ENCODE data around the gene RNASE13.
A peak's percentile ranks its signal among the peaks of the same experiment; 100 is the strongest.
"Not testable (repeated sequence)": the region's sequence is repeated elsewhere in the genome, so short reads cannot be mapped to it uniquely, and the experiment has no call there.

Gene RNASE13

DNA sequence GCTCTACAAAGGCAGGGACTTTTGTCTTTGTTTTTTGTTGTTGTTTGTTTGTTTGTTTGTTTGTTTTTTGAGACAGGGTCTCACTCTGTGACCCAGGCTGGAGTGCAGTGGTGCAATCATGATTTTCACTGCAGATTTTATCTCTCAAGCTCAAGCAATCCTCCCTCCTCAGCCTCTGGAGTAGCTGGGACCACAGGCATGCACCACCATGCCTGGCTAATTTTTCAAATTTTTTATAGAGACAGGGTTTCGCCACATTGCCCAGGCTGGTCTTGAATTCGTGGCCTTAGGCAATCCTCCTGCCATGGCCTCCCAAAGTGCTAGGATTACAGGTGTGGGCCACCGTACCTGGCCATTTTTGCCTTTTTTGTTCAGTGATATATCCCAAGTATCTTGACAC, 6.3 kb upstream of the RNASE13 start:
- not testable (repeated sequence) for DNase-seq

DNA sequence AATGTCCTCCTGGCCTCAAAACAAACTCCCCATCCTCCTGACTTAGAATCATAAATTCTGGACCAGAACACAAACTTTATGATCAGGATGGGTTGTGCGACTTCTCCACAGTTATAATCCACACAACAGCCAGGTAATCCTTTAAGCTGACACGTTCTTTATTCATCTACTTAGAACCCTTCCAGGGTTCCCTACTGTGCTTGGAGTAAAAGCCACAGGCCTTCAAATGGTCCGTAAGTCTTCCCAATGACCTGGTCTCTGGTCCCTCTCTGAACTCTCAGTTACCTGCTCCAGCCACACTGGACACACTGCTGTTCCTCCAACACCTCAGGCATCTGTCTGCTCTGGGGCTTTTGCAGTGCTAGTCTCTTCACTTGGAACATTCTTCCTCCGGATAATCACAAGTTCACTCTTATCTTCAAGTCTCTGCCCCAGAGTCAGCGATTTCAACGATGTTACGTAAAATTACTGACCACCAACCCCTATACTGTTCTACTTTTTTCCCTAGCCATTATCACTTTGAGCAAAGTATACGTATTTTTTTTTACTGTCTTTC, 5.8 kb upstream of the RNASE13 start:
- DNase-seq, result no peak

DNA sequence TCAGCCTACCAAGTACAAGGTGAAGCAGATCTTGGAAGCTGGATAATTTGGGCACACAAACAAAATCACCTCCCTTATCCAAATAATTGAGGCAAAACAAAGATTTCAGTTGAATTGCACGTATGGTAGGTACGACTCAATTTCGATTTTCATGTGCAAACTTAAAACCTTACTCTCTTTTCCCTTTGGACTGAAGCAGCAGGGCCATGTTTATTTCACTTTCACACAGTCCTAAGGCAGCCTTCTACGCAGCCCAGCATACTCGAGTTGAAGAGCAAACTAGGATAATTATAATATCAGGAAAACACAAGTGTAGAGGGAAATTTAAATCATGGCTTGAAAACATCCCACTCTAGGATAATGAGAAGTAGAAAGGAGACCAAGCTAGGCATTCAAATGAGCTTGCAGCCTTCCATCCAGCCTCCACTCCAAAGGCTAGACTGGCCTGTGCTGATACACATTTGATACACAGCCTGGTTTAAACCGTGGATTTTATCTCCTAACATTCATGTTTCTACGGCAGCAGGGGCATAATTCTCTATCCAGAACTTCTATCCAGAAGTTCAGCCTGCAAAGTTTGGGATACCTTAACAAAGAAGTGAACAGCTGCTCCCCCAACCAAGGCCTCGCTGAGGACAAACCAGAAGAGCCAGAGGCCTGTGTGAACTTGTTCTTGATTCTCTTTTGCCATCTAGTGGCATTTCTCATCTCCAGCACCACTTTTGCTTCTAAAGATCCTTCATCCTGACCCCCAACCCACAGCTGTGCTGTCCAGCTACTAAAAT, 5.2 kb upstream of the RNASE13 start:
- DNase-seq, result no peak

- no peak for DNase-seq
These were observed 4.1 kb upstream of the RNASE13 start for GRCh38 chr14:21038441-21039422.

DNA sequence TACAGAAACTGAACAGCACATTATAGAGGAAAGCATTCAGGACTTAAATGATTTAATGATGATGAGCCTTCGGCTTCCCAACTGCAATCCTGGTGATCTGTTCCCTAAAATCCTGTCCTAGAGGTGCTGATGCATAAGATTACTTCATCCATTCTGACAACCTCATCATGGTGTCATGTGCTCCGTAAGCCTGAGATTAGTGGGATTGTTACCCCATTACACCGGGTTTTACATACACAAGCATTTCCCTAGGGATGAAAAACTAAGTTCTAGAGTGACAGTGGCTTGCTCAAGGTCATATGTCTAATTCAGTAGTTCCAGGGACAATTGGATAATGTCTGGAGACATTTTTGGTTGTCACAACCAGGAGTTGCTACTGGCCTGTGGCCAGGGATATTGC, 2.5 kb upstream of the RNASE13 start:
- DNase-seq, result no peak

DNA sequence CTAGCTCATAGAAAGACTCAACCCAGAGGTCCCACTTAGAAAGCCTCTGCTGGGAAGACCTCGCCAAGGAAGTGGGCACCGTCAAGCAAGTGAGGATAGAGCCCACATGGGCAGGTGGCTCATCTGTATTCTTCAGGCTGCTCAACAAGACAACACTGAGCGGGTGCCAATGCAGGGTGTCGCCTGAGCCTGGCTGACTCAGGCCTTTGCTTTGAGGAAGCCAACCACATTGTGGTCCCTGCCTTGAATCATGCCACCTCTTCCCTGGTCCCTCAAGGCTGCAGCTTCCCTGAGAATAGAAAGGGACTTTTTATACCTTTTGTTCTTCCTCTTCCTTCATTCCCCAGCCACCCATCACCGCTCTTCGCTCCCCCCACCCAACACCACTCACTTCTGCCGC, 2.1 kb upstream of the RNASE13 start:
- DNase-seq, result no peak

DNA sequence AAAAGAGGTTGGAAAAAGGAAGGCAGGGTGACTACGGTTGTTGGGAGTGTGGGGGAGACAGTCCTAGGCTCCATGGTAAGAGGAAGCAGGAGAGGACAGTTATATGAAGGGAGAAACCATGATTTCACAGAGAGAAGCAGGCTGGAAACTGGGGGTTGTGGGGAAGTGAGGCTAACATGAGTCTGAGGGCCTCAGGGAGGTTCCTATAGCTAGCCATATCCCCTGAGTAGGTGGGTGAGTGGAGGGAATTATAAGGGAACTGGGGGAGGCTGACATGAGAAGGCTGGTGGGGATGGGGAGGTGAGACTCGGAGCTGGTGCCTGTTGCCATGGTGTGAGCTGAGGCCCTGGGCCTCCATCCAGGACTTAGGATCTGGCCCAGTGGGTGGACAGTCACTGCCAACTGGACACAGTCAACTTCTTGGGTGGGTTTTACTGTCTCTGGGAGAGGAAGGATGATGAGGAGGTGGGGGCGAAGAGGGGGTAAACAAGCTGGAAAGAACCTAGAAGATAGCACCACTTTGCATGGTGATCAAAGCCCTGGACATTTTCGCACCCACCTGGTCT, 1.4 kb downstream of the RNASE13 start:
- no peak for DNase-seq

DNA sequence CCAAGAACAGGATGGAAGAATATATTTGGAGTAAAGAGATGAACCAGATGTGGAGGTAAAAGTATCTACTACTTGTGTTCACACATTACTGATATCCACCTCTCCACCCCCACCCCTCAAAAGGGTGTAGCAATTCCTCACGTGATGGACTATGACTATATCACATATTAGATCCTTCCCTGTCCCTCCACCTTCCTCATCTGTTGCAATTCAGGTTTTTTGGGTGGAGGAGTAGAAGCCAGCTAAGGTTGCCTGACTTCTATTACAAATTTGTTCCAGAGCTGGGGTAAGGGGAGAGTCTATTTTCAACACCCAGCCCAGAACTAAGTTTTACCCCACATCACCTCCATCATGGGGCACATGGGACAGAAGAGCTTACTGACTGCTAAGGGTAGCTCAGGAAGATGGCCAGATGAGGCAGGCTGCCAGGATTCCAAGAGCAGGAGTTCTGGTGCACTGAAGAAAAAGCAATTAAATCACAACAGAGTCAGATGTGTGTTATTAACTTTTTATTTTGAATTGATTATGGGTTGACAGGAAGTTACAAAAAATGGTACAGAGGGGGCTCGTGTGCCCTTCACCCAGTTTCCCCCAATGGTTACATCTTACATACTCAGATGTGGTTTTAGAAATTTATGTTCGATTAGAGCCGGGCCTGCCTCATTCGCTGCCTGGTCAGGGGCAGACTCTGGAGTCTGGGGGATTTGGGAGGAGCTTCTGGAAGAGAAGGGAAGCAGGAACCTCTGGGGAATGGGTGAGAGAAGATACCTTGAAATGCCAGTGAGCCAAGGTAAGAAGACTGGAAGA, 2.1 kb downstream of the RNASE13 start:
- no peak for DNase-seq

- DNase-seq, result no peak
These were observed 4.1 kb downstream of the RNASE13 start for GRCh38 chr14:21030531-21030930.

GRCh38 chr14:21029917-21030316, 4.7 kb downstream of the RNASE13 start, which contains the start of gene TPPP2:
TPPP2 (plus strand) TSS chr14:21030217; CDS start chr14:21030582, 365 bp downstream.
- DNase-seq, result no peak

GRCh38 chr14:21026988-21027315, 7.7 kb downstream of the RNASE13 start:
- DNase-seq, result no peak

DNA sequence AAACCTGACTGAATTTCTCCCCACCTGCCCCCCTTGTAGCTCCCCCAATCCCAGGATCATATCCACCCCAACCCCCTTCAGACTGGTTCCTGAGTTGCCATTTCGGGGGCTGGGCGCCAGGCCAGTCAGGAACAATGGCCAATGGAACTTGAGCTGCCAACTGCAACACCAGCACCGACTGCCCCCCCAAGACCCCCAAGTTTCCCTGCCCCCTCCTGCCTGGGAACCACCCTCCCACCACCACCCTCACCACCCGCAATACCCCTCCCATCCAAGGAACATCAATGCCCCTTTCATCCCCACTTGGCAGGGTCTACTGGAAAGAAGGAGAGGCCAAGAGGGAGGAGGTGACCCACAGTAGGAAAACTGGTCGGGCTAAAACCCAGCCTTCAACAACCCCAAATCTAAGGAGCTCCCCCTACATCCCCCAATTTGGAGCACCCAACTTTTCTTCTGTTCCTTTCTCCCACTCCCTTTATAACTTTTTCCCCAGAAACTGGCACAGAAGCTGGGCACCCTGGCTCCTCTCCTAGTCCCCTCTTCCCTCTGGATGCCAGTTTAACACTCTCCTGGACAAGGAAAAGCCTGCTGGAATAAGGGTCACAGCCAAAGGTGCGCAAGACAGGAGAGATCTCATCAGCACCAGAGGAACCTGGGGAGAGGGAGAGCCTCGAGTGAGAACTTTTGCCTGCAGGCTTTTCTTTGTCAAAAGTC, 8.2 kb downstream of the RNASE13 start:
- DNase-seq, result no peak

- no peak for DNase-seq
These were observed 9.0 kb downstream of the RNASE13 start for GRCh38 chr14:21025371-21026273.

DNA sequence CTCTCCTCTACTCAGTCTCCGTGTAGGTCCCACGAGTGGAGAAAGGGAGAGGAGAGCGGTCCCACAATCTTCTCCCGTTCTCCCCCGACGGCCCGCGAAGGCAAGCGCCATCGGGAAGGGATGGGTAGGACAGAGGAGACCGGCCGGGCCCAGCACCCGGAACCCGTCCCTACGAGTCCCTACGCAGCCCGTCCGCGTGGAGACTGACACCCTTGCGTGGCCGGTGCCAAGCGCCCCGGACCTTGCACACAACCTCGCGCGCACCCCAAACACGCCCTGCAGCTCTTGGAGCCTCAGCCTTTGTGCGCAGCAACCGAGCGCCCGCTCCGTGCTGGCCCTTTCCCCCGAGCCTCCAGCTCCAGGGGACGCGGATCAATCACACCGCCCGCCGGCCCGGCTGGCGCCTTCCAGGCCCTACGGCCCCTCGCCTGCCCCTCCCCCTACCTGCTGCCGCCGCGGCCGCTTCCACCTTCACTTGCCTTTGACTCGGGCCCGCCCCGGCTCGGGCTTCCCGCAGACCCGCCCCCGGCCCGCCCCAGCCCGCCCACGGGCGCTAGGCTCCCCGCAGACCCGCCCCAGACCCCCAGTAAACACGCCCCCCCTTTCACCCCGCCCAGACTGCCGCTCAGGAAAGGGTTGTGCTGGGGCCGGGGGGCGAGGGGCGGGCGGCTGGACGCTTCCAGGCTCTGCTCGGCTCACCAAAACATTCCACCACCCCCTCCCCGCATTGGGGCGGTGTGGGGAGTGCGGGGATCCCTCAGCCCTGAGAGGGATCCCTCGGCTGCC, 9.8 kb downstream of the RNASE13 start, which contains the start of gene NDRG2:
Gene NDRG2 (minus strand): TSS at position 477 of the 786 bp plus-strand sequence. CDS start 1,746 bp downstream, outside the sequence.
- DNase-seq, result peak; percentile 56

GRCh38 chr14:21023817-21024584, 10.6 kb downstream of the RNASE13 start:
- no peak for DNase-seq

- no peak for DNase-seq
These were observed 11.4 kb downstream of the RNASE13 start for GRCh38 chr14:21023174-21023573.

GRCh38 chr14:21022686-21023085, 11.9 kb downstream of the RNASE13 start:
- no peak for DNase-seq

- no peak for DNase-seq
These were observed 13.5 kb downstream of the RNASE13 start for GRCh38 chr14:21020977-21021545.
